Measurements from ENCODE around the gene SH2B2.

- TF ChIP-seq EZH2 (IDR thresholded peaks at IDR 0.05), result no peak
- no peak for TF ChIP-seq POLR2AphosphoS5 (IDR thresholded peaks at IDR 0.05; ENCODE audit: borderline replicate concordance, low read depth, low read length)
Observed at GRCh38 chr7:102319671-102320070, 33.0 kb downstream of the SH2B2 start.

All from SK-N-MC (cell line).